ENCODE results near the gene TSG101.

The TSG101 gene

DNA sequence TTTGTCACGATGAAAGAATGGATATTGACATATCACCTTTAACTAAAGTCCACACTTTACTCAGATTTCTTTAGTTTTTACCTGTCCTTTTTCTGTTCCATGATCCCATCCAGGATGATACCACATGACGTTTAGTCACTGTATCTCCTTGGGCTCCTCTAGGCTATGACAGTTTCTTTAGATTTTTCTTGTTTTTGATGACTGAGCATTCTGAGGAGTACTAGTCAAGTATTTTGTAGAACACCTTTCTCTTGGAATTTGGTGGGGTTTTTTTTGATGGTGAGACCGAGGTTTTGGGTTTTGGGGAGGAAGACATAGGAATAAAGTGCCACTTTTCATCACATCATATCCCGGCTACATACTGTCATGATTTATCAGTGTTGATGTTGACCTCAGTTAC, 67.1 kb downstream of the TSG101 start:
- Histone ChIP-seq H3K9me3 (no peaks in the 10 kb centered on the region), H3K27ac (no peak overlapping the region), H3K36me3 (no peaks in the 10 kb centered on the region), H3K4me1 (no peaks in the 10 kb centered on the region), H3K4me3 (no peak overlapping the region), H3K27me3 (peaks cover 0 to 9% of the 10 kb centered on the region in 2 donors)
- TF ChIP-seq, protein P1, sequence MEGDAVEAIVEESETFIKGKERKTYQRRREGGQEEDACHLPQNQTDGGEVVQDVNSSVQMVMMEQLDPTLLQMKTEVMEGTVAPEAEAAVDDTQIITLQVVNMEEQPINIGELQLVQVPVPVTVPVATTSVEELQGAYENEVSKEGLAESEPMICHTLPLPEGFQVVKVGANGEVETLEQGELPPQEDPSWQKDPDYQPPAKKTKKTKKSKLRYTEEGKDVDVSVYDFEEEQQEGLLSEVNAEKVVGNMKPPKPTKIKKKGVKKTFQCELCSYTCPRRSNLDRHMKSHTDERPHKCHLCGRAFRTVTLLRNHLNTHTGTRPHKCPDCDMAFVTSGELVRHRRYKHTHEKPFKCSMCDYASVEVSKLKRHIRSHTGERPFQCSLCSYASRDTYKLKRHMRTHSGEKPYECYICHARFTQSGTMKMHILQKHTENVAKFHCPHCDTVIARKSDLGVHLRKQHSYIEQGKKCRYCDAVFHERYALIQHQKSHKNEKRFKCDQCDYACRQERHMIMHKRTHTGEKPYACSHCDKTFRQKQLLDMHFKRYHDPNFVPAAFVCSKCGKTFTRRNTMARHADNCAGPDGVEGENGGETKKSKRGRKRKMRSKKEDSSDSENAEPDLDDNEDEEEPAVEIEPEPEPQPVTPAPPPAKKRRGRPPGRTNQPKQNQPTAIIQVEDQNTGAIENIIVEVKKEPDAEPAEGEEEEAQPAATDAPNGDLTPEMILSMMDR (IDR thresholded peaks at IDR 0.05): no peak
- DNase-seq: no peak
- intact Hi-C loops (cut with DNase I; ENCODE audit: low total_unique reads): loop anchor here (10.0 kb wide), 1 partner anchor 1825 kb away; no protein-coding TSS in a partner anchor

- Histone ChIP-seq H3K27ac (no peak overlapping the region), H3K27me3 (peaks cover 0 to 9% of the 10 kb centered on the region in 2 donors), H3K36me3 (no peaks in the 10 kb centered on the region), H3K9me3 (no peaks in the 10 kb centered on the region), H3K4me3 (no peak overlapping the region), H3K4me1 (no peaks in the 10 kb centered on the region)
- no peak for DNase-seq
- intact Hi-C loops (cut with DNase I; ENCODE audit: low total_unique reads): loop anchor here (10.0 kb wide), 1 partner anchor 1827 kb away; no protein-coding TSS in a partner anchor
- TF ChIP-seq, protein P1 (IDR thresholded peaks at IDR 0.05): no peak
These were observed 69.3 kb downstream of the TSG101 start for GRCh38 chr11:18457450-18457849.

GRCh38 chr11:18455686-18456372, 70.9 kb downstream of the TSG101 start, which contains the start of gene LDHAL6A:
Gene LDHAL6A (plus strand): TSS chr11:18455856. CDS start chr11:18456681, 825 bp downstream.
- no peak within 1 kb of the TSS for H3K27ac ChIP-seq
- no peaks in the 10 kb centered on the region for H3K9me3 ChIP-seq
- intact Hi-C loops (cut with DNase I; ENCODE audit: low total_unique reads): loop anchor here (10.0 kb wide), 1 partner anchor 1829 kb away; no protein-coding TSS in a partner anchor
- H3K4me1 ChIP-seq: no peaks in the 10 kb centered on the region
- DNase-seq: no peak
- H3K27me3 ChIP-seq: peaks cover 0 to 9% of the 10 kb centered on the region in 2 donors
- H3K36me3 ChIP-seq: no peaks in the 10 kb centered on the region
- TF ChIP-seq, protein P1 (IDR thresholded peaks at IDR 0.05): no peak
- H3K4me3 ChIP-seq: no peak within 1 kb of the TSS

DNA sequence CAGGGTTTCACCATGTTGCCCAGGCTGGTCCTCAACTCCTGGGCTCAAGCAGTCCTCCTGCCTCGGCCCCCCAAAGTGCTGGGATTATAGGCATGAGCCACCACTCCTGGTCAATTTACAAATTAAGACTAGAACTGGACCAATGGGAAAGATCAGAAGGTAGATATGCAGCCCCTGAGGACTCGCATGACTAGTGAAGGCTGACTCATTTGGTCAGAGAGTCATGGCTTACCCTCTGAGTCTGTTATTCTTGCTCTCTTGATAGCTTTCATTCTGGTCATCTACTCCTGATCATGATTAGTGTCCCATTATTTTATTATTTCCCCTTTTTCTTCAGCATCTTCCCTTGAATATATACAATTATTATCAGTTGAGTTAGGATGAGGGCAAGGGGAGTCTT, 73.8 kb downstream of the TSG101 start:
- Histone ChIP-seq H3K36me3 (no peaks in the 10 kb centered on the region), H3K27me3 (peaks cover 0 to 9% of the 10 kb centered on the region in 2 donors), H3K4me3 (no peak overlapping the region), H3K9me3 (no peaks in the 10 kb centered on the region), H3K27ac (no peak overlapping the region), H3K4me1 (no peaks in the 10 kb centered on the region)
- intact Hi-C loops (cut with DNase I; ENCODE audit: low total_unique reads): loop anchor here (10.0 kb wide), 1 partner anchor 1832 kb away; no protein-coding TSS in a partner anchor
- no peak for DNase-seq
- TF ChIP-seq, protein P1 (IDR thresholded peaks at IDR 0.05): no peak

- intact Hi-C loops (cut with DNase I; ENCODE audit: low total_unique reads): no loop called here
- H3K27me3 ChIP-seq: no peaks in the 10 kb centered on the region
These were observed 77.5 kb downstream of the TSG101 start for GRCh38 chr11:18449251-18449650.

More at GRCh38 chr11:18449251-18449650, 77.5 kb downstream of the TSG101 start:
- Histone ChIP-seq H3K36me3 (no peaks in the 10 kb centered on the region), H3K9me3 (no peaks in the 10 kb centered on the region), H3K27ac (no peak overlapping the region), H3K4me3 (no peak overlapping the region), H3K4me1 (no peaks in the 10 kb centered on the region)
- no peak for DNase-seq
- TF ChIP-seq, protein P1 (IDR thresholded peaks at IDR 0.05): no peak

Data from tibial artery (tissue), 4 donors.